ENCODE data around the gene SGCD.

Gene SGCD

DNA sequence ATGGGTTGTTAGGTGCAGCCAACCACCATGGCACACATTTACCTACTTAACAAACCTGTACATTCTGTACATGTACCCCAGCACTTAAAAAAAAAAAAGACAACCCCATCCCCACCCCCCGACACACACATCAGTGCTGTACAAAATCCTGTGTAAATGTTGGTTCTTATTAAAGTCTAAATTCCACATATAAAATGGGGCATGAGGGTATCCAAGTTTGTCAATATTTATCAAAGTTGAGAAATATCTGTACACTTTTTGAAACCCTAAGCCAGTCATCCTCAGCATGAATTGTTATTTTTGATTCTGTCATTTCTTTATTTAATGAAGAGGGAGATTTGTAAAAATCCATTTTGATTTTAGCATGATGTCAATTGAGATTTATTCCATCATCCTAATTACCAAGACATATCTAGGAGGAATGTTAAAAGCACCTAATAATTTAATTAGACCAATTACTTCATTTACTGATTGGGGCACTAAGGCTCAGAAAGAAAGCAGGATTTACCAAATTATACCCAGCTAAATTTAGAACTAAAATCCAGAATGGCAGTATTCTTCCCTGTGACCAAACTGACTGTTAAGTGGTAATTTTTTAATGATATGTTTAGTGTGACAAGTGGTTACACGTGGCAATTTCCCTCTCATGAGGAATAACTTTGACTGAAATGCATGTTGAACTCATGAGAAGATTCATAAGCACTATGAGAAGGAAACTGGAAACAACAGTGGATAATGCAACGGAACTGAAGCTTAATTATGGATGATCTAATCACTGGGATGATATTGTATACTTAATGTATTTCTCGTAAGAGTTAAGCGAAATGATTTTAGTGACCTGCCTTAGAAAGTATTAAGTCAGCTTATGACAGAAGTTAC lies 195.9 kb downstream of the SGCD start:
- ChIA-PET POLR2A (no interaction called here), CTCF (interaction anchor here (0.7 kb wide), 1 partner anchor 178 kb away, joined by 3 read pairs; no protein-coding TSS in a partner anchor)
- TF ChIP-seq, protein P1, sequence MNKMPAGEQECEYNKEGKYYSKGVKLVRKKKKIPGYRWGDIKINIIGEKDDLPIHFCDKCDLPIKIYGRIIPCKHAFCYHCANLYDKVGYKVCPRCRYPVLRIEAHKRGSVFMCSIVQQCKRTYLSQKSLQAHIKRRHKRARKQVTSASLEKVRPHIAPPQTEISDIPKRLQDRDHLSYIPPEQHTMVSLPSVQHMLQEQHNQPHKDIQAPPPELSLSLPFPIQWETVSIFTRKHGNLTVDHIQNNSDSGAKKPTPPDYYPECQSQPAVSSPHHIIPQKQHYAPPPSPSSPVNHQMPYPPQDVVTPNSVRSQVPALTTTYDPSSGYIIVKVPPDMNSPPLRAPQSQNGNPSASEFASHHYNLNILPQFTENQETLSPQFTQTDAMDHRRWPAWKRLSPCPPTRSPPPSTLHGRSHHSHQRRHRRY (tag by site-specific recombination; IDR thresholded peaks at IDR 0.05): no peak
- TF ChIP-seq ZFP69B (tag by site-specific recombination; IDR thresholded peaks at IDR 0.05) (no peak), ZNF510 (tag by site-specific recombination; IDR thresholded peaks at IDR 0.05; ENCODE audit: insufficient replicate concordance) (no peak), ZBTB7A (tag by site-specific recombination; IDR thresholded peaks at IDR 0.05; ENCODE audit: low read depth) (no peak), ZNF112 (tag by site-specific recombination; IDR thresholded peaks at IDR 0.05) (no peak), ZFHX2 (tag by site-specific recombination; conservative IDR thresholded peaks at IDR 0.05) (no peak), ZNF707 (tag by site-specific recombination; IDR thresholded peaks at IDR 0.05) (no peak), ZBTB10 (tag by site-specific recombination; IDR thresholded peaks at IDR 0.05) (no peak), AEBP2 (tag by site-specific recombination; IDR thresholded peaks at IDR 0.05; ENCODE audit: borderline replicate concordance) (no peak), ZNF501 (tag by site-specific recombination; IDR thresholded peaks at IDR 0.05) (no peak), FEZF1 (tag by site-specific recombination; IDR thresholded peaks at IDR 0.05) (no peak), ZNF776 (tag by site-specific recombination; IDR thresholded peaks at IDR 0.05; ENCODE audit: borderline replicate concordance) (no peak), ZNF133 (tag by site-specific recombination; IDR thresholded peaks at IDR 0.05) (no peak), REPIN1 (tag by site-specific recombination; IDR thresholded peaks at IDR 0.05; ENCODE audit: low read depth) (no peak), ZNF138 (tag by site-specific recombination; IDR thresholded peaks at IDR 0.05; ENCODE audit: borderline replicate concordance) (no peak)
- TF ChIP-seq, protein P2, sequence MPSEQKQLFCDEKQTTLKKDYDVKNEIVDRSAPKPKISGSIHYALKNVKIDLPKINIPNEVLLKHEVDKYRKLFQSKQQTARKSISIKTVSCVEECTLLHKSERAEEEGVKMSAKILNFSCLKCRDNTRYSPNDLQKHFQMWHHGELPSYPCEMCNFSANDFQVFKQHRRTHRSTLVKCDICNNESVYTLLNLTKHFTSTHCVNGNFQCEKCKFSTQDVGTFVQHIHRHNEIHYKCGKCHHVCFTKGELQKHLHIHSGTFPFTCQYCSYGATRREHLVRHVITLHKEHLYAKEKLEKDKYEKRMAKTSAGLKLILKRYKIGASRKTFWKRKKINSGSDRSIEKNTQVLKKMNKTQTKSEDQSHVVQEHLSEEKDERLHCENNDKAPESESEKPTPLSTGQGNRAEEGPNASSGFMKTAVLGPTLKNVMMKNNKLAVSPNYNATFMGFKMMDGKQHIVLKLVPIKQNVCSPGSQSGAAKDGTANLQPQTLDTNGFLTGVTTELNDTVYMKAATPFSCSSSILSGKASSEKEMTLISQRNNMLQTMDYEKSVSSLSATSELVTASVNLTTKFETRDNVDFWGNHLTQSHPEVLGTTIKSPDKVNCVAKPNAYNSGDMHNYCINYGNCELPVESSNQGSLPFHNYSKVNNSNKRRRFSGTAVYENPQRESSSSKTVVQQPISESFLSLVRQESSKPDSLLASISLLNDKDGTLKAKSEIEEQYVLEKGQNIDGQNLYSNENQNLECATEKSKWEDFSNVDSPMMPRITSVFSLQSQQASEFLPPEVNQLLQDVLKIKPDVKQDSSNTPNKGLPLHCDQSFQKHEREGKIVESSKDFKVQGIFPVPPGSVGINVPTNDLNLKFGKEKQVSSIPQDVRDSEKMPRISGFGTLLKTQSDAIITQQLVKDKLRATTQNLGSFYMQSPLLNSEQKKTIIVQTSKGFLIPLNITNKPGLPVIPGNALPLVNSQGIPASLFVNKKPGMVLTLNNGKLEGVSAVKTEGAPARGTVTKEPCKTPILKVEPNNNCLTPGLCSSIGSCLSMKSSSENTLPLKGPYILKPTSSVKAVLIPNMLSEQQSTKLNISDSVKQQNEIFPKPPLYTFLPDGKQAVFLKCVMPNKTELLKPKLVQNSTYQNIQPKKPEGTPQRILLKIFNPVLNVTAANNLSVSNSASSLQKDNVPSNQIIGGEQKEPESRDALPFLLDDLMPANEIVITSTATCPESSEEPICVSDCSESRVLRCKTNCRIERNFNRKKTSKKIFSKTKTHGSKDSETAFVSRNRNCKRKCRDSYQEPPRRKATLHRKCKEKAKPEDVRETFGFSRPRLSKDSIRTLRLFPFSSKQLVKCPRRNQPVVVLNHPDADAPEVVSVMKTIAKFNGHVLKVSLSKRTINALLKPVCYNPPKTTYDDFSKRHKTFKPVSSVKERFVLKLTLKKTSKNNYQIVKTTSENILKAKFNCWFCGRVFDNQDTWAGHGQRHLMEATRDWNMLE (tag by site-specific recombination; conservative IDR thresholded peaks at IDR 0.05; ENCODE audit: low read depth): no peak

More for the DNA sequence above, 195.9 kb downstream of the SGCD start:
- H3K9me3 ChIP-seq (ENCODE audit: control insufficient read depth, insufficient read depth, low read depth, low read length): no peaks in the 10 kb centered on the region
- no peak overlapping the region for H3K4me3 ChIP-seq (ENCODE audit: low read depth, low read length)
- no peak overlapping the region for H3K27ac ChIP-seq (ENCODE audit: extremely low read depth, low read depth, low read length)
- H3K4me1 ChIP-seq (ENCODE audit: control insufficient read depth, insufficient read depth, low read length): no peaks in the 10 kb centered on the region
- no peaks in the 10 kb centered on the region for H3K36me3 ChIP-seq (ENCODE audit: control insufficient read depth in 2 of 2, insufficient read depth in 1 of 2, low read length in 2 of 2)

Measured in HEK293 (cell line).